Activated T-helper 1 cell treated with anti-CD3 and anti-CD28 coated beads, Interleukin-2, amount 50 U/mL, for 16 hours (primary cell): ENCODE measurements around the gene KLHL29.

ENCODE experiments used
- DNase-seq, 2 donors: peaks; one replicate each; pipeline ENCODE4 v3.0.0-alpha.2; 2020; ENCODE audit warnings: low read depth in 1 of 2, low spot score in 1 of 2

The KLHL29 gene

GRCh38 chr2:23528171-23528570 lies 143.2 kb downstream of the KLHL29 start:
- DNase-seq: no peak

GRCh38 chr2:23528690-23529089 lies 143.7 kb downstream of the KLHL29 start:
- no peak for DNase-seq

- no peak for DNase-seq
Observed at GRCh38 chr2:23529659-23530058, 144.7 kb downstream of the KLHL29 start.

GRCh38 chr2:23530206-23530908 lies 145.4 kb downstream of the KLHL29 start:
- DNase-seq: no peak

GRCh38 chr2:23530909-23531276 lies 145.9 kb downstream of the KLHL29 start:
- no peak for DNase-seq

GRCh38 chr2:23531280-23531679 lies 146.3 kb downstream of the KLHL29 start:
- no peak for DNase-seq

- no peak for DNase-seq
Observed at GRCh38 chr2:23531881-23532280, 146.9 kb downstream of the KLHL29 start.

GRCh38 chr2:23532391-23533337 lies 147.7 kb downstream of the KLHL29 start:
- no peak for DNase-seq

- no peak for DNase-seq
Observed at GRCh38 chr2:23533338-23533695, 148.3 kb downstream of the KLHL29 start.

GRCh38 chr2:23534771-23535170 lies 149.8 kb downstream of the KLHL29 start:
- no peak for DNase-seq

GRCh38 chr2:23536326-23536725 lies 151.3 kb downstream of the KLHL29 start:
- no peak for DNase-seq

GRCh38 chr2:23537991-23538390 lies 153.0 kb downstream of the KLHL29 start:
- DNase-seq: no peak

GRCh38 chr2:23538566-23538965 lies 153.6 kb downstream of the KLHL29 start:
- DNase-seq: no peak

GRCh38 chr2:23540804-23541360 lies 155.9 kb downstream of the KLHL29 start:
- DNase-seq: no peak

GRCh38 chr2:23541503-23542229 lies 156.7 kb downstream of the KLHL29 start:
- no peak for DNase-seq

GRCh38 chr2:23542230-23542789 lies 157.3 kb downstream of the KLHL29 start:
- DNase-seq: no peak

- no peak for DNase-seq
Observed at GRCh38 chr2:23543302-23543701, 158.3 kb downstream of the KLHL29 start.

GRCh38 chr2:23543728-23544127 lies 158.7 kb downstream of the KLHL29 start:
- no peak for DNase-seq

- DNase-seq: no peak
Observed at GRCh38 chr2:23544589-23545295, 159.8 kb downstream of the KLHL29 start.

- no peak for DNase-seq
Observed at GRCh38 chr2:23545396-23545795, 160.4 kb downstream of the KLHL29 start.
